HUDEP-2 (cell line): ENCODE measurements around the gene SPDEF.
A peak's percentile ranks its signal among the peaks of the same experiment; 100 is the strongest.

ENCODE experiments used
- DNase-seq, 76 experiments: peaks; one replicate each; lab custom pipeline; 2025; ENCODE audit not compliant: unreplicated experiment in 76 of 76; lab: John Stamatoyannopoulos, UW

Gene SPDEF

DNA sequence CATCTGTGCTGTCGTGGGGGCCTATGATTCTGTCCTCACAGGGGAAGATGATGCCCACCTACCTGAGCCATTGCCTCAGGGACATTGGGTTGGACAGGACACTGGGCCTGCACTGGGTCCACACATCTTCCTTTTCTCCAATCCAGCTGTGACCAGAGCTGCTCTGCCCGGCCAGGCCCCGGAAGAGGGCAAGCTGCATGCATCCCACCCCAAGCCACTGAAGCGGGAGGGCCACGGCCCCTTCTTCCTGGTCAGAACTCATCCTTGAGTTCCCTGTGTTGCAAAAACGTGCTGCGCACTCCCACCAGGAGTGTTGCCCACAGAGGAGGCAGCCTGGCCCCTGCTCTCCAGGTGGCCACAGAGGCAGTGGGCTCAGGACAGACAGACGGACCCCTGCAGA lies 38.2 kb downstream of the SPDEF start:
- no peak for DNase-seq

DNA sequence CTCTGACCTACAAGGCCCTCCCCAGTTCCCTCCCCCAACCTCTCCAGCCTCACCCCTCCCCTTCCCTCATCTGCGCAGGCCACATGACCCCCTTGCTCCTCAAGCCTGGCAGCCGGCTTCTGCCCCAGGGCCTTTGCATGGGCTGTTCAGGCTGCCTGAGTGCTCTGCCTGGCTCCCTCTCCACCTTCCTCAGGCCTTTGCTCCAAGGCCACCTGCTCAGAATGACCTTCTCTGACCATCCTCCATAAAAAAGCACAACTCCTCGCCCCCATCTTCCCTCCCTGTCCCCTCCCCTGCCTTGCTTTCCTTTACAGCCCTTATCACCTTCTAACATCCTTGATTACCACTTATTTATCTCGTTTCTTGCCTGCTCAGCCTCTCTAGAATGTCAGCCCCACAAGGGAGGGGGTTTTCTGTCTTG lies 38.7 kb downstream of the SPDEF start:
- peak in 56 of 76 experiments; percentile 18 to 88 (median 52) for DNase-seq

DNA sequence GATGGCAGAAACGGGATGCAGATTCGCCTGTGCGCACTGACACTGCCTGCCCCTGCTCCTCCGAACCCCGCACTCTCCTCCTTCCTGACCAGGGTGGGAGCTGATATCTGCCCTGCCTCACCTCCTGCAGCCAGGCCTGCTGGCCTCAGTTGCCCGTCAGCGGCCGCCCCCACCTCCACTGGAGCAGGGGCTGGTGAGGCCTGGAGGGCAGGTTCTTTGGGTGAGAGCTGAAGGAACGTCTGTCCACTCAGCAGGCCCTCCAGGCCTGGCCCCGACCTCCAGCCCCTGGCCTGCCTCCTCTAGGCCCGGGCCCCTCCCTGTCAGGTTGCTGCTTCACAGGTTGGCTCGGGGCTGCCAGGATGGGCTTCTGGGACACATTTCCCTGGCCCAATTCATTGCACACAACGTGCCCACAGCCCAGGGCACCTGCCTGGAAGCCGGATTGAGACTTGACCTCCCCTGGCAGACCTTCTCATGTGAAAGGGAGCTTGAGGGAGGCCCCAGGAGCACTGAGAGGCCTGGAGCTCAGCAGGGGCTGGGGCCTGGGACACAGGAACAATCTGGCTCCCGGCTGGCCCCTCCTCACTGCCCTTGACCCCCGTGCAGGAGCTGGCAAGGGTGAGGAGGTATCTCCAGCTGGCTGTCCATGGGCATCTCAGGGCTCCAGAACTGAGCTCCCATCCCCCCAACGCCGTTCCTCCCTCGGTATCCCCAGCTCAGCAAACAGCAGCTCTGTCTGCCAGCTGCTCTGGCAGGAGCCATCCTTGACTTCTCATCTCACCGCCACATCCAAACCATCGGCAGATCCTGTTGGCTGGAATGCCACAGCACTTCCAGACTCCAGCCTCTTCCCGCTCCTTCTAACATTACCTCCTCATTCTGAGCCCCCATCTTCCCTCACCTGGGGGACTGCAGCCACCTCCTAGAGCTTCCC lies 39.5 kb downstream of the SPDEF start:
- DNase-seq = no peak

DNA sequence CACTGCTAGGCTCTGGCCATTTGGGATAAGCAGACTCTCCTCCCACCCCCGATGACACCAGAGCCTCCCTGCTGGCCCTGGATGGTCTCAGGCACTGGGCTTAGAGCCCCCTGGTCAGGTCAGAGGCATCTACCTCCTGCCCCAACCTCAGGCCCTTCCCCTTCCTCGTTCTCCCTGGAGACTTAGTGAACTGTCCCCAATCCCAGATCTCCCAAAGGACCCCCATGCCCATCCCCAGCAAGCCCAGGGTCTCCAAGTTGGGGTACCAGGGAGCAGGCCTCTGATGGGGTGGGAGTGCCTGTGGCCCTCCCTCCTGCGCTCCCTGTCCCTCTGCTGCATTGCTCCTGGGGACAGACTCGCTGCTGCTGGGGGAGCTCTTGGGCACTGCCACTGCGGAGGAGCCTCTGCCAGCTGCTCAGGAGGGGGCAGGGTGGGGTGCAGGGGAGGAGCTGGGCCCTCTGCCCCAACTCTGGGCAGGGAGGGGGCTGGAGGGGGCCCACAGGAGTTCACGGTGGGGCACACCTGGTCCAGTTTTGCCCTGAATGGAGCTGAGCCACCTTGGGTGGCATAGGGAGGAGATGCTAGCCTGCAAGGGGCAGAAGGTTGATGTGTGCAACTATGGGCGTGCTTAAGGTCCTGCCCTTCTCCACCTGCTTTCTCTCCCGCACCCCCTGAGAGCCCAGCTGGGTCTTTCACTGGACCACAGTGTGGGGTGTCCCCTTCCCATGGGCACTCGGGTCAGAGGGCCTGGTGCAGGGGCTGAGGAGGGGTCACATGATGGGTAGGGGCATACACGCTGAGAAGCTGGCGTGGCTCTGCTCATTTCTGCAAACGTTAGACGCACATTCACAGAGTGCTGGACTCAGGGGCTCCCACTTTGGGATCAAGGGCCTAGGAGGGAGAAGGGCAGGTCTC lies 40.4 kb downstream of the SPDEF start:
- no peak for DNase-seq

DNA sequence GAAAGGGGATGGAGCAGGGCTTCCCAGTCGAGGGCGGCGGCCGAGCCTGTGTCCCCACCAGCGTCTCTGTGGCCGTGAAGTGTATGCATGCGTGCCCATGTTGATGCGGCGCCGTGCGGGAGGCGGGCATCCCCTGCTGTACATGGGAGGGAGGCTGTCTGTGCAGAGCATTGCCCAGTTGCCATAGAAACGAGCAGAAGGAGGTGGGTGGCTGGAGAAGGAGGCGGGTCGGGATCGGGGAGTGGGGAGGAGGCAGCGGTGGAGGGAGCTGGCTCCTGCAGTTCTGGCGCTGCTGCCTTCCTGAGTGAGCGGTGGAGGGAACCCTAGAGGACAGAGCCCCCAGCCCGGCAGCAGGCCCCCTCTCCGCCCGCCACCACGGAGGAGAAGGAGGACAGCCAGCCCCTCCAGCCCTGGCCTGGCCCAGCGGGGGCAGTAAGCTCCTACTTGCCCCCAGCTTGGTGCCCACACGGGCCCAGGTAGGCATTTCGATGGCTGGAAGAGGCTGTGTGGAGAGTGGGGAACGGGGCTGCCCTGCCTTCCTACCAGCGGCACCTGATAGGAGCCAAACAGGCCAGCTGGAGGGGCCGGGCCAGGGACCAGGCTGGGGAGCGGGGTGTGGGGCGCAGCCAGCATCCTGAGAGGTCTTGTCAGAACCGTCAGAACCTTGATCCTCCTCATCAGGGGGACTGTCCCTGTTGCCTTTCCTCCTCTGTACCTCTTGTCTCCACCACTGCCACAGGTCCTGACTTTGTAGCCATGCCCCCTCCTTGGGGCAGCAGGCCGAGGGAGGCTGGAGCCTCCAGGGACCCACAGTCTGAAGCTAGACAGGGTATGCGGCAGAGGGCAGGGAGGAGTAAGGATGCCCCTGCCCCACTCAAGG lies 41.3 kb downstream of the SPDEF start:
- DNase-seq = no peak

DNA sequence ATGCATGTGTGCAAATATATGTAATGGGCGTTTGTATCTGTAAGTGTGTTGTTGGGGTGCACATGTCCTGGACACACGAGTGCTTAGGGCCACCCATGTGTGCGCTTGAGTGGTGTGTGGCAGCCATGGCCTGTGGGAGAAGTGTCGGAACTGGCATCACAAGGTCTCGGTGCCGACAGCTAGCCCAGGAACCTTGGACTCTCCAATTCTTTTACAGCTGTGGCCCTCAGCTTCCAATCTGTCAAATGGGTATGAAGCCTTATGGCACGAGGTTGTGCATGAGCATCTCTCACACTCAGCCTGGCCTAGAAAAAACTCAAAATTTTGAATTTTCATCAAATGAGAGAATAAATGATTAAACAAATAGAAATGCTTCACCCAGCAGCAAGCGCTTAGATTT lies 42.0 kb downstream of the SPDEF start:
- DNase-seq = no peak

DNA sequence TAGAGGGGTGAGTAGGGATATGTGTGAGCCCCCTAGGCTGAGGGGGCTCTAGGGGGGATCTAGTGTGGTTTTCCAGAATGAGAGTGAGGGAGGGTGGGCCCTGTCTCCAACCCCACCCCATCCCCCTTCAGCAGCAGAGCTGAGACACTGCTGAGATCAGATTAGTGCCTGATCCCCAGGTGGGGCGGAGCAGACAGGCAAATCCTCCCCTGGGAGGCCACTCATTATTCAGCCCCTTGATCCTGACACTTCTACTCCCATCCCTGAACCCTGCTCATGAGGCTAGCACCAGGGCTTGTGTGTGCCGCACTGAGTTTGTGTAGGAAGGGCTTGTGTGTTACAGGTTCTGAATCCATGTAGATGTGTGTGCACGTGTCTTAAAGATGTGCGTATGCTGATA lies 42.5 kb downstream of the SPDEF start:
- DNase-seq = no peak

DNA sequence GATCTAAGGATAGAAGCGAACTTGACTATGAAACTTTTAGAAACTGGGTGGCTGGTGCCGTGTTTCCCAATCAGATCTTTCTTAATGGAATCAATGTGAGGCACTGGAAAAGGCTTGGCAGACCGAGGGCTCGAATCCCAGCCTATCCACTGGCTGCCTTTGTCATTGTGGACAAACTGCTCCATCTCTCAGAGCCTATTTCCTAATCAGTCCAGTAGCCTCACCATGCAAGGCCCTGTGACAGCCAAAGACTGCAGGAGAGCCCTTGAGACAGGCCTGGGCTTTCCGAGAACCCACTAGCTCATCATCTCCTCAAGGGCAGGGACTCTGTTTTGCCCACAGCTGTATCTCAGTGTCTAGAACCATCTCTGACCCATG lies 43.4 kb downstream of the SPDEF start:
- no peak for DNase-seq

DNA sequence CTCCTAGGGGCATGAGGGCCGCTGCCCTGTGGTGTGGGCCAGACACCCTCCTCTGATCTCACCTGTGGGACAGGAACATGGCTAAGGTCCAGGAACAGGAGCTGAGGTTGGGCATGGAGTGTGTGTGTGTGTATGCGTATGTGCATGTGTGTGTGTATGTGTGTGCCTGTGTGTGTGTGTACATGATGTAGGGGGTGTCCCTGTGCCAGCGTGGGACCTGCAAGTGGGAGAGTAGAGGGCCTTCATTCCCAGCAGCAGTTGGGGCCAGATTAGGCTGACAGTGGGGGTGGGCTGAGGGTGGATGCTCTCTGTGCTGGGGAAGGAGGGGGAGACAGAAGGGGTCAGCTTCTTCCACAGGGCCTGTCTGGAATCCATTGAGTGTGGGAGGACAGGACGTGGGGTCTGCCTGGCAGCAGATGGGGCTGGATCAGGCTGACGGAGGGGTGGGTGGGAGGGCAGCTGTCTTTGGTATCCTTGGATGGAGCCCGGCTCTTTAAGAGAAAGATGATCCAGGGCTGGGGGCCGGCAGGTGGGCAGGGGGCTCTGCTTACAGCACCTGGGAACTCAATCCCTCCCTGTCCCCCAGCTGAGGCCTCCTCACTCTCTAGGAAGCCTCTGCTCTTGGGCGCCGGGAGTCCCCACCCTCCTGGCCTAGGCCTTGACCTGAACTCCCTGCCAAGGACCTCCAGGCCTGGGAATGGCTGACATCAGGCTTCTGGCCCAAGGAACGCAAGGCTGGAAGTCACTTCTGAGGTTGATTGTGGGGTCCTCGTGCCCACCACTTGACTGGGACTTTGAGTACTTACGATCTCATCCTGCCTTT lies 44.0 kb downstream of the SPDEF start:
- no peak for DNase-seq

DNA sequence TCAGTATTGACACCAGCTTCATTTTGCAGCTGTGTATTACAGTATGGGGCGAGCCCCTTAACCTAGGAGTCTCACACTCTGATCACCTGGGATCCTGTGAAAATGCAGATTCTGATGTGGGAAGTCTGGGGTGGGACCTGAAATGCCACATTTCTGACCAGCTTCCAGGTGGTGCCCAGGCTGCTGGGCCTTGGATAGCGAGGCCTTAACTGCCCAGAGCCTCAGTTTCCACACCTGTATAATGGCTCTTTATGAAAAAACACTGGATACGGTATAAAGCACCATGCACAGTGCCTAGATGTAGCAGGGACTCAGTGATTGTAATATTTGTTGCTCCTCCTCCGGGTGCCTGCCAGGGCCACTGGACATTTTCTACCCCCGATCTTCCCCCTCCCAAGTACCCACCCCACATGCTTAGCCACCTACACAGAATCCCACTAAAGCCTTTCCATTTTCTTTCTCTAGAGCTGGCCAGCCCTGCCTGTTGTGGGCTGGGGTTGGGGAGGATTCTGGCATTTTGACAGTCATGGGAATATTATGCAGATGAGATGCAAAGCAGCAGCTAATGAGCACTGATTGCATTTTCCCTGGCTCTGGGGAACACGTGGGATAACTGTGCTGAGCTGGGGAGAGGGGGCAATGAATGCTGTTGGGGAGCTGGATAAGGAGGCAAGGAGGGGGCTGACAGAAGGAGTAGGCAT lies 44.8 kb downstream of the SPDEF start:
- no peak for DNase-seq

DNA sequence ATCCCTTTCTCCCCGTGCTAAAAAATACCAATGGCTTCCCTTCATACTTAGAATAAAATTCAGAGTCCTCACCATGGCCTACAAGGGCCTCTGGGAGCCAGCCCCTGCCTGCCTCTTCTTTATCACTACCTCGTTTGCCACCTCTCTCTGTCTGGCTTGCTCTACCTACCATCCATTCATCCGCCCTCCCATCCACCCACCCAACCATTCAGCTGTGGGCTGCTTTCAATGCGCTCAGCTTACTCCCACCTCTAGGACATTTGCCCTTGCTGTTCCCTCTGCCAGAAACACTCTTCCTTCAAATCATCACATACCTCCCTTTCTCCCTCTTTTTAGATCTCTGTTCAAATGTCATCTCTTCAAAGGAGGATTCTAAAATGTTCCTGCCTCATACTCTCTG lies 45.8 kb downstream of the SPDEF start:
- DNase-seq = no peak

DNA sequence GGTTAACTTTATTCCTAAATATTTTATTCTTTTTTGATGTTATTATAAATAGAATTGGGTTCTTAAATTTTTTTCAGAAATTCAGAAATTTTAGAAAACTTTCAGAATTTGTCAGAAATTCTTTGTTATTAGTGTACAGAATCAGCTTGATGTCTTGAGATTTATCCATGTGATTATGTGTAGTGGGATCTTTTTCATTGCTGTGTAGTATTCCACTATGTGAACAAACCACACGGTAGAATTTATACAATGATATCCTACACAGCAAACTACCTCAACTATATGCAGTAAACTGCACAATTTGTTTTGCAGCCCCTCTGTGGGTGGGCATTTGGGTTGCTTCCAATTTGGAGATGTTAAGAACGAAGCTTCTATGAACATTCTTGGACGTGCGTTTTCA lies 46.3 kb downstream of the SPDEF start:
- no peak for DNase-seq

DNA sequence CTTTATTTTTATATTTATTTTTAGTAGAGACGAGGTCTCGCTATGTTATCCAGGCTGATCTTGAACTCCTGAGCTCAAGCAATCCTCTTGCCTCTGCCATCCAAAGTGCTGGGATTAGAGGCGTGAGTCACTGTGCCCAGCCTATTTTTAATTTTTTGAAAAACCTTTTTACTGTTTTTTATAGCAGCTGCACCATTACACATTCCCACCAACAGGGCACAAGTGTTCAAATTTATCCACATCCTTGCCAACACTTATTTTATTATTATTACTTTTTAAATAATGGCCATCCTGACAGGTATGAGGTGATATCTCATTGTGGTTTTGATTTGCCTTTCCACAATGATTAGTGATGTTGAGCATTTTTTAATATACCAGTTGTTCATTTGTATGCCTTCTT lies 47.7 kb downstream of the SPDEF start:
- no peak for DNase-seq

DNA sequence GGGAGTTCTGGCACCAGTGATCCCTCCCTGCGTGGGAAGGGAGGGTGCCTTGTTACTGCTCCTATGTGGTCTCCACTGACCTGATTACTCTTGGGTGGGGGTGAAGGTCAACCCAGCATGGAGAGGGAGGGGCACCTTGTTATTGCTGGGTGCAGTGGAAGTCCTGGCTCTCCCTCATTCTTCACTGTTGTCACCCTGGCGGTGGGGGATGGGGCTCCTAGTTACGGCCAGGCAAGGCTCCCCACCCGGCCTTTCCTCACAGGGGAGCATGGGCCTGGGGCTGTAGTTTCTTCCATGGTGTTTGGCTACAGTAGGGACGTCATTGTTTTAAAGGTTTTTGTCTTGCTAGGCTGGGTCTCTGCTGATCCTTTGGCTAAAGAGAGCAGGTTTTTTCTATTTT lies 49.4 kb downstream of the SPDEF start:
- no peak for DNase-seq

DNA sequence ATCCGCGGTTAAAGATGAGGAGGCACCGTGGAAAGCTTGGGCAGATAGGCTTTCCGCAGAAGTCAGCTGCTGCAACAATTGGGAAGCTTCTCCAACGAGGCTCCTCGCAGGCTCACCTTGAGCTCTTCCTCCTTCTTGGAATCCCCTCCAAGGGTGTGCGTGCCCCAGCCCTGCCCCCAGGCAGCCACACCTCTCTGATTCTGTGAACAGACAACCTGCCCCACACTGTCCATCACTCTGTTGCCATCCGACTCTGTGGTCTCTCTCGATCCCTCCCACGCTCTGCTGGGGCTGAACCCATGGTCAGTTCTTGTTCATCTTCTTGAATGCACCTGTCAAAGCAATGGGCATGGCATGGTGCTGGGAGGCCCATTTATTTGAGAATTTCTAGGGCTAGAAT lies 58.7 kb downstream of the SPDEF start:
- DNase-seq = no peak

DNA sequence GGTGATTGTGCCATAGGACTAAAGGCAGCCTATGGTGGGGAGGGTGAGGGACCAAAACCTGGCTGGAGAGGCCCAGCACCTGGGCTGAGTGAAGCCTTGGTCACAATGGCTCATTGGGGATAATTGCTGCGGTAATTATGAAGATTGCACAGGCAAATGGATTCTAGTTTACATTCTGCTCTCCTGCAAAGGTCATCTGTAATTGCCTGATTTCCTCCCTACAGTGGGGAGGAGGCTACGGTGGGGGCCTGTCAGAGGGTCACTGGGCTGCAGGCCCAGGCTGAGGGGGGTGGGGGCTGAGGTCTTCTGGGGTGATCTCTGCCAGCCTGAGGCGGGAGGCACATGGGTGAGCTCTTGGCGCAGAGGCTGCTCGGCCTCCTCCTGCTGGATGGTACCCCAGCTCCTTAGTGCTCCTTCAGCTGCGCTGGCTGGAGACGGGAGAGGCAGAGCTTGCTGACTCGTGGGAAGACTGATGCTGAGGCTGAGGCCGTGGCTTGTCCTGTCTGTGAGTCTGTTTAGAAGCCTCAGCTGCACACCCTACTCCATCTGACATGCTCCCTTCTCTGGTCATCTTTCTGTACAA lies 59.9 kb downstream of the SPDEF start:
- no peak for DNase-seq

DNA sequence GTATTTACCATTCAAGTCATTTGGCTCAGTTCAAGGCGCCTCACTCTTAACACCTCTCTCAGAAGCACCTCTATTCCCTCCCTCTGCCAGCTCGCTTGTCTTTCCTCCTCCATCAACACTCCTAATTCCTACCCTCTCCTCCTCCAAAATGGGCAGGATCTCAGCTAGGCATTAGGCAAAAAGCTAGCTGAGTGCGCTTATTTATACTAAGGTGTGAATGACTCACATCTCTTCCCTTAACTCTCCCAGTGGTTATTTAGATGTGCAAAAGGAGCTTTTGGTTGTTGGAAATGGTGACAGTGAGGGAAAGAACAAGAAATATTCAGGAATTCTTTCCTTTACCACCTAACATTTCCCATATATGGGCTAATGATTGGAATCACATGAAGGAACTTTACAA lies 61.2 kb downstream of the SPDEF start:
- no peak for DNase-seq

DNA sequence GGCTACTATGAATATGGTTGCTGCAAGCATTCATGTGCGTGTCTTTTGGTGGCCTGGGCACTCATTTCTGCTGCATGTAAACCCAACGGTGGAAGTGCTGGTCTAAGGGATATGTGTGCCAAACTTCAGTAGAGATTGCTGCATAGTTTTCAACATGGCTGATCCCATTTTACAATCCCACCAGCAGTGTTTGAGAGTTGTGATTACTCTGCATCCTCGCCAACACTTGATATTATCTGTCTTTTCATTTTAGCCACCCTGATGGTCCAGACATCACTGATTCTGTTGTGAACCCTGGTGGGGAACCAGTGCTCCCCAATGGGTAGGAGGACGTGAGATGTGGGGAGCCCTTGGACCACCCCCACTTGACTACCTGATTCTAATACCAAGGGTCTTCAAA lies 62.8 kb downstream of the SPDEF start:
- DNase-seq = no peak

DNA sequence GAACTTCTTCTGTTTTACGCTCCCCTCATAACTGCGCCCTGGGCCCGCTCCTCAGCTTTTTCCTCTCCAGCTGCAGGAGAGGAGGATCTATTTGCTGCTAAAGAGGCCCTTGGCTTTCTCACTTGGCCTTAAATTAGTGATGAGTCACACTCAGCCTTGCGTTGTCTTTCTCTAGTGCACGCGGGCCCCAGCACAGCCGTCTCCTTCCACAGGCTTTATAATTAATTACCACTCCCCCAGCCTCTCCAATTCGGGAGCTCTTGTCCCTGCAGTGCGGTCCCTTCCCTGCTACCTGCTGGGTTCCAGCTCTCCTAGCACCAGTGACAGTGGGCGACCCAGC lies 65.1 kb downstream of the SPDEF start:
- DNase-seq = no peak
